Endothelial cell of umbilical vein (primary cell): ENCODE results near the gene ZNF879. TPM values are rescaled to one million over a fixed set of nuclear protein-coding genes. Genes with fewer than 3 reads are reported as not detected.

Experiments used
- BruUV-seq: library from RNA; stranded (reverse); fragments of 400-500 nt; replicated peaks from 2 replicates; lab custom pipeline; 2021; lab: Mats Ljungman, UMichigan
- CTCF ChIA-PET: fragments of 300-600, 350-600 bp; sonication (Branson Sonifier 250); formaldehyde crosslinking; loops from one replicate; lab custom pipeline; 2021; ENCODE audit warnings: antibody characterized with exemption, inconsistent platforms; lab: Charles Lee
- POLR2A ChIA-PET: fragments of 300-600, 350-600 bp; sonication (Branson Sonifier 250); formaldehyde crosslinking; loops from one replicate; lab custom pipeline; 2021; ENCODE audit warnings: antibody characterized with exemption, inconsistent platforms; lab: Charles Lee
- DNase-seq: peaks from one replicate; pipeline ENCODE4 v3.0.0-alpha.2; 2011; ENCODE audit warnings: low read depth, low spot score
- FAIRE-seq: peaks from 2 replicates; lab custom pipeline; 2011; peaks lifted over from hg19 to GRCh38; lab: Jason Lieb, UNC
- H2AFZ ChIP-seq: 2 replicates; pipeline ENCODE4 v1.6.0; 2012; ENCODE audit warnings: low read depth, low read length, control low read depth, inconsistent platforms
- H3K27ac ChIP-seq: 2 replicates; pipeline ENCODE4 v1.5.1; 2011; ENCODE audit warnings: low read depth, mild to moderate bottlenecking, control low read depth, low read length, moderate library complexity; ENCODE audit not compliant: insufficient read depth
- H3K27me3 ChIP-seq, 2 experiments: 2 replicates each; pipeline versions ENCODE4 v1.6.0 to v1.6.1; 2011; ENCODE audit warnings: low read length in 2 of 2, mixed read lengths in 1 of 2; ENCODE audit not compliant: control insufficient read depth in 2 of 2, insufficient read depth in 2 of 2
- H3K36me3 ChIP-seq, 2 experiments: 2 replicates in 1 of 2; 3 replicates in 1 of 2; pipeline ENCODE4 v1.5.1; 2011; ENCODE audit warnings: low read length in 2 of 2, mild to moderate bottlenecking in 1 of 2, moderate library complexity in 1 of 2; ENCODE audit not compliant: control insufficient read depth in 2 of 2, insufficient read depth in 2 of 2; ENCODE audit errors: extremely low read depth in 1 of 2
- H3K4me1 ChIP-seq: 3 replicates; pipeline ENCODE4 v1.5.1; 2011; ENCODE audit warnings: mild to moderate bottlenecking, low read length; ENCODE audit not compliant: control insufficient read depth, insufficient read depth; ENCODE audit errors: extremely low read depth
- H3K4me2 ChIP-seq: 2 replicates; pipeline ENCODE4 v1.6.1; 2011; ENCODE audit warnings: low read length, control low read depth, mixed read lengths; ENCODE audit not compliant: insufficient read depth
- H3K4me3 ChIP-seq, 3 experiments: fragments of 200-600 bp in 1 of 3; sonication (generic), shearing (Covaris generic) in 1 of 3; replicated peaks in 1 of 3; 2 replicates each; pipeline ENCODE4 v1.5.1; 2011 to 2016; ENCODE audit warnings: control low read depth in 3 of 3, low read length in 3 of 3, mild to moderate bottlenecking in 2 of 3, inconsistent platforms in 1 of 3, low read depth in 1 of 3, moderate library complexity in 1 of 3; ENCODE audit not compliant: insufficient read depth in 1 of 3
- H3K79me2 ChIP-seq: 2 replicates; pipeline ENCODE4 v1.6.0; 2012; ENCODE audit warnings: low read length, inconsistent platforms; ENCODE audit not compliant: control insufficient read depth, insufficient read depth
- H3K9ac ChIP-seq: replicated peaks from 2 replicates; pipeline ENCODE3; 2011; ENCODE audit warnings: low read length, control low read depth; ENCODE audit not compliant: insufficient read depth; ENCODE audit errors: extremely low read depth
- H3K9me1 ChIP-seq: replicated peaks from 3 replicates; pipeline ENCODE4 v1.6.0; 2011; ENCODE audit warnings: mild to moderate bottlenecking, low read length; ENCODE audit not compliant: control insufficient read depth, insufficient read depth; ENCODE audit errors: extremely low read depth
- H3K9me3 ChIP-seq: replicated peaks from 2 replicates; pipeline ENCODE4 v1.5.1; 2012; ENCODE audit warnings: low read length, inconsistent platforms; ENCODE audit not compliant: control insufficient read depth, insufficient read depth
- H4K20me1 ChIP-seq: replicated peaks from 2 replicates; pipeline ENCODE3; 2011; ENCODE audit warnings: mild to moderate bottlenecking, low read length; ENCODE audit not compliant: control insufficient read depth, insufficient read depth; ENCODE audit errors: extremely low read depth
- CTCF ChIP-seq, 2 donors: IDR thresholded peaks; 1 replicate in 1 of 2; 2 replicates in 1 of 2; pipeline ENCODE4 v1.5.1; 2011; ENCODE audit warnings: low read length in 2 of 2, mild to moderate bottlenecking in 2 of 2, moderate library complexity in 2 of 2, control low read depth in 1 of 2, inconsistent platforms in 1 of 2, low read depth in 1 of 2; ENCODE audit not compliant: insufficient read depth in 1 of 2; ENCODE audit errors: extremely low read depth in 1 of 2
- EZH2 ChIP-seq: IDR thresholded peaks from 2 replicates; pipeline ENCODE4 v1.6.1; 2012; ENCODE audit warnings: borderline replicate concordance, low read depth, mild to moderate bottlenecking, moderate library complexity, low read length, inconsistent platforms; ENCODE audit not compliant: severe bottlenecking
- FOS ChIP-seq: IDR thresholded peaks from 2 replicates; pipeline ENCODE4 v1.6.1; 2011; ENCODE audit warnings: mild to moderate bottlenecking, low read length, moderate library complexity, borderline replicate concordance; ENCODE audit not compliant: insufficient read depth
- GATA2 ChIP-seq: IDR thresholded peaks from 2 replicates; pipeline ENCODE4 v1.7.0; 2011; ENCODE audit warnings: low read depth, mild to moderate bottlenecking, moderate library complexity, mixed read lengths, low read length; ENCODE audit not compliant: insufficient read length, insufficient read depth
- JUN ChIP-seq: IDR thresholded peaks from 2 replicates; pipeline ENCODE4 v1.6.1; 2011; ENCODE audit warnings: borderline replicate concordance, low read depth; ENCODE audit not compliant: insufficient read length, insufficient read depth
- MAX ChIP-seq: IDR thresholded peaks from 2 replicates; pipeline ENCODE4 v1.6.1; 2011; ENCODE audit not compliant: insufficient read depth, insufficient read length
- MYC ChIP-seq: IDR thresholded peaks from one replicate; pipeline ENCODE4 v1.6.1; 2011; ENCODE audit warnings: mild to moderate bottlenecking, low read depth, low read length
- POLR2A ChIP-seq: IDR thresholded peaks from 2 replicates; pipeline ENCODE4 v1.6.1; 2012; ENCODE audit warnings: low read depth, mild to moderate bottlenecking, control low read depth, low read length
- POLR2AphosphoS5 ChIP-seq: IDR thresholded peaks from 2 replicates; pipeline ENCODE4 v1.6.1; 2012; ENCODE audit warnings: low read depth, mild to moderate bottlenecking, control low read depth, low read length, moderate library complexity; ENCODE audit not compliant: insufficient read depth
- dilution Hi-C: fragments of 300-500 bp; cut with MboI; formaldehyde crosslinking; loops from one replicate; pipeline ENCODE4 v1.15.0; 2019; ENCODE audit warnings: low sequenced_read_pairs; ENCODE audit not compliant: extremely low pct_ligation_motif_present
- intact Hi-C: fragments of 100-400 bp; cut with micrococcal nuclease; formaldehyde crosslinking; loops from one replicate; pipeline ENCODE4 v1.10.0; 2022
- polyA plus RNA-seq, 4 experiments: library from polyadenylated mRNA; depleted of rRNA in 3 of 4; stranded (reverse) in 3 of 4; unstranded in 1 of 4; fragments of >200 nt; gene quantifications; 2 replicates each; pipeline versions ENCODE4 v1.2.1 to v1.2.3, GENCODE V29; 2011 to 2012; ENCODE audit warnings: missing spikeins in 1 of 4
- total RNA-seq: library from RNA; stranded (reverse); gene quantifications from 2 replicates; pipeline ENCODE4 v1.2.3, GENCODE V29; 2021

ZNF879 gene
- total and polyA plus RNA-seq, 2 donors (not counting 3 experiments of a cell fraction or from before 2014, with no cell fraction given) = 2.4 to 2.7 TPM

GRCh38 chr5:178988436-178989220 is 35.0 kb upstream of the ZNF879 start:
- no peak for DNase-seq
- Histone ChIP-seq H3K4me1 (no peaks in the 10 kb centered on the region), H3K9me1 (no peaks in the 10 kb centered on the region), H3K9me3 (peaks cover 4% of the 10 kb centered on the region), H3K9ac (no peak overlapping the region), H3K4me2 (no peak overlapping the region), H3K36me3 (no peaks in the 10 kb centered on the region), H3K79me2 (no peaks in the 10 kb centered on the region), H4K20me1 (no peaks in the 10 kb centered on the region), H3K4me3 (no peak overlapping the region), H2AFZ (no peak overlapping the region), H3K27ac (no peak overlapping the region), H3K27me3 (no peaks in the 10 kb centered on the region)
- intact Hi-C loops = no loop called here
- BruUV-seq = no TSS peak
- no peak for FAIRE-seq
- ChIA-PET CTCF (no interaction called here), POLR2A (no interaction called here)
- TF ChIP-seq MAX (no peak), FOS (no peak), POLR2A (no peak), EZH2 (no peak), POLR2AphosphoS5 (no peak), JUN (no peak), CTCF (IDR thresholded peaks at IDR 0.05; ENCODE audit: extremely low read depth in 1 of 2, insufficient read depth in 1 of 2, low read depth in 1 of 2, low read length in 2 of 2) (no peak), GATA2 (no peak), MYC (no peak)
- dilution Hi-C loops = no loop called here
